ENCODE measurements around the gene RHD.
"Not testable (repeated sequence)": the region's sequence is repeated elsewhere in the genome, so short reads cannot be mapped to it uniquely, and the experiment has no call there.

RHD gene

GRCh38 chr1:25322127-25322526, 49.8 kb downstream of the RHD start:
- not testable (repeated sequence) for H3K4me3 ChIP-seq (ENCODE audit: low read depth, low read length); DNase-seq (ENCODE audit: low read depth)

GRCh38 chr1:25324407-25324806, 52.1 kb downstream of the RHD start:
- H3K4me3 ChIP-seq (ENCODE audit: low read depth, low read length); DNase-seq (ENCODE audit: low read depth): not testable (repeated sequence)

GRCh38 chr1:25327864-25328790, 55.8 kb downstream of the RHD start:
- not testable (repeated sequence) for H3K4me3 ChIP-seq (ENCODE audit: low read depth, low read length); DNase-seq (ENCODE audit: low read depth)

GRCh38 chr1:25328791-25329185, 56.5 kb downstream of the RHD start:
- DNase-seq (ENCODE audit: low read depth); H3K4me3 ChIP-seq (ENCODE audit: low read depth, low read length): not testable (repeated sequence)

GRCh38 chr1:25329336-25329735, 57.0 kb downstream of the RHD start:
- not testable (repeated sequence) for H3K4me3 ChIP-seq (ENCODE audit: low read depth, low read length)

GRCh38 chr1:25329950-25330349, 57.6 kb downstream of the RHD start:
- not testable (repeated sequence) for H3K4me3 ChIP-seq (ENCODE audit: low read depth, low read length); DNase-seq (ENCODE audit: low read depth)

More at GRCh38 chr1:25329336-25329735, 57.0 kb downstream of the RHD start:
- not testable (repeated sequence) for DNase-seq (ENCODE audit: low read depth)

- not testable (repeated sequence) for DNase-seq (ENCODE audit: low read depth)
These were observed 64.6 kb downstream of the RHD start for GRCh38 chr1:25336922-25337354.

GRCh38 chr1:25337483-25338187, 65.3 kb downstream of the RHD start:
- not testable (repeated sequence) for DNase-seq (ENCODE audit: low read depth)
- H3K4me3 ChIP-seq (ENCODE audit: low read depth, low read length): peak overlapping the region; percentile 87

More at GRCh38 chr1:25336922-25337354, 64.6 kb downstream of the RHD start:
- H3K4me3 ChIP-seq (ENCODE audit: low read depth, low read length): peak overlapping the region; percentile 56

GRCh38 chr1:25338188-25338981, 66.1 kb downstream of the RHD start, which contains the start of gene TMEM50A:
TSS of gene TMEM50A (plus strand) at chr1:25338334. CDS start at chr1:25340487, 2,153 bp downstream.
- peak; percentile 59 for DNase-seq (ENCODE audit: low read depth)
- no peak for TF ChIP-seq CTCF (IDR thresholded peaks at IDR 0.05; ENCODE audit: low read depth, low read length, missing control alignments)
- peak within 1 kb of the TSS; percentile 87 for H3K4me3 ChIP-seq (ENCODE audit: low read depth, low read length)

GRCh38 chr1:25338986-25339385, 66.7 kb downstream of the RHD start:
- peak overlapping the region; percentile 87 for H3K4me3 ChIP-seq (ENCODE audit: low read depth, low read length)
- DNase-seq (ENCODE audit: low read depth): no peak
- TF ChIP-seq CTCF (IDR thresholded peaks at IDR 0.05; ENCODE audit: low read depth, low read length, missing control alignments): no peak

GRCh38 chr1:25341746-25342145, 69.4 kb downstream of the RHD start:
- no peak for TF ChIP-seq CTCF (IDR thresholded peaks at IDR 0.05; ENCODE audit: low read depth, low read length, missing control alignments)
- no peak for DNase-seq (ENCODE audit: low read depth)
- no peak overlapping the region for H3K4me3 ChIP-seq (ENCODE audit: low read depth, low read length)
